DOHH2 (cell line): ENCODE results near the gene AGTPBP1.

Source experiments
- H3F3A ChIP-seq: fragments of 200-600 bp; sonication (generic), shearing (Covaris generic); 2 replicates; pipeline ENCODE4 v1.6.0; 2016; ENCODE audit warnings: antibody characterized with exemption, mild to moderate bottlenecking; ENCODE audit not compliant: control insufficient read depth, insufficient read depth
- H3K27ac ChIP-seq: fragments of 200-600 bp; sonication (generic); 2 replicates; pipeline ENCODE4 v1.5.1; 2014; ENCODE audit warnings: low read depth, mild to moderate bottlenecking, low read length, moderate library complexity
- H3K27me3 ChIP-seq: fragments of 200-600 bp; sonication (generic); 2 replicates; pipeline ENCODE4 v1.6.1; 2014; ENCODE audit warnings: mild to moderate bottlenecking, low read length, mixed read lengths; ENCODE audit not compliant: control insufficient read depth
- H3K36me3 ChIP-seq: fragments of 200-600 bp; sonication (generic); 2 replicates; pipeline ENCODE4 v1.6.1; 2014; ENCODE audit warnings: mild to moderate bottlenecking, low read length, moderate library complexity, mixed read lengths; ENCODE audit not compliant: control insufficient read depth
- H3K4me1 ChIP-seq: fragments of 200-600 bp; sonication (generic); 2 replicates; pipeline ENCODE4 v1.6.1; 2014; ENCODE audit warnings: mild to moderate bottlenecking, low read length, mixed read lengths; ENCODE audit not compliant: control insufficient read depth
- H3K4me2 ChIP-seq: fragments of 200-600 bp; sonication (generic); 2 replicates; pipeline ENCODE4 v1.6.0; 2014; ENCODE audit warnings: mild to moderate bottlenecking, low read length, moderate library complexity
- H3K4me3 ChIP-seq: fragments of 200-600 bp; sonication (generic); 2 replicates; pipeline ENCODE4 v1.5.1; 2014; ENCODE audit warnings: mild to moderate bottlenecking, low read length, mixed read lengths
- H3K79me2 ChIP-seq: fragments of 200-600 bp; sonication (generic); 2 replicates; pipeline ENCODE4 v1.6.1; 2014; ENCODE audit warnings: mild to moderate bottlenecking, low read length, mixed read lengths; ENCODE audit not compliant: control insufficient read depth
- H3K9me2 ChIP-seq: fragments of 200-600 bp; sonication (generic); replicated peaks from 2 replicates; pipeline ENCODE4 v1.6.1; 2014; ENCODE audit warnings: mild to moderate bottlenecking, low read length, mixed read lengths; ENCODE audit not compliant: control insufficient read depth
- H3K9me3 ChIP-seq: fragments of 200-600 bp; sonication (generic); 2 replicates; pipeline ENCODE4 v1.6.1; 2014; ENCODE audit warnings: antibody characterized with exemption, low read length, mixed read lengths; ENCODE audit not compliant: control insufficient read depth, insufficient read depth
- H4K20me1 ChIP-seq: fragments of 200-600 bp; sonication (generic); 2 replicates; pipeline ENCODE4 v1.6.0; 2014; ENCODE audit warnings: low read depth, mild to moderate bottlenecking, antibody characterized with exemption, low read length, moderate library complexity; ENCODE audit not compliant: control insufficient read depth, insufficient read depth
- CTCF ChIP-seq: fragments of 200-600 bp; sonication (generic); IDR thresholded peaks from one replicate; pipeline ENCODE4 v1.5.1; 2014; ENCODE audit warnings: antibody characterized with exemption, mild to moderate bottlenecking, low read depth, low read length; ENCODE audit not compliant: poor library complexity, severe bottlenecking
- EZH2phosphoT487 ChIP-seq: fragments of 200-600 bp; sonication (generic); IDR thresholded peaks from 2 replicates; pipeline ENCODE4 v1.6.1; 2017; ENCODE audit warnings: borderline replicate concordance, mild to moderate bottlenecking, antibody characterized with exemption, low read length, moderate library complexity, mixed read lengths

Gene AGTPBP1

GRCh38 chr9:85510830-85511504, 230.8 kb downstream of the AGTPBP1 start:
- TF ChIP-seq EZH2phosphoT487 (no peak), CTCF (no peak)

GRCh38 chr9:85508616-85509015, 233.1 kb downstream of the AGTPBP1 start:
- H3K9me2 ChIP-seq = no peaks in the 10 kb centered on the region
- no peaks in the 10 kb centered on the region for H3K4me1 ChIP-seq
- no peaks in the 10 kb centered on the region for H3K36me3 ChIP-seq
- H3K4me2 ChIP-seq = no peak overlapping the region
- no peaks in the 10 kb centered on the region for H3F3A ChIP-seq
- H3K4me3 ChIP-seq = no peak overlapping the region
- H3K79me2 ChIP-seq = no peaks in the 10 kb centered on the region
- H3K27me3 ChIP-seq = no peaks in the 10 kb centered on the region
- TF ChIP-seq EZH2phosphoT487 (no peak), CTCF (no peak)
- no peak overlapping the region for H3K27ac ChIP-seq
- no peaks in the 10 kb centered on the region for H3K9me3 ChIP-seq
- H4K20me1 ChIP-seq = no peaks in the 10 kb centered on the region

More at GRCh38 chr9:85510830-85511504, 230.8 kb downstream of the AGTPBP1 start:
- Histone ChIP-seq H3K27me3 (no peaks in the 10 kb centered on the region), H3K4me3 (no peak overlapping the region), H3K4me2 (no peak overlapping the region), H3K4me1 (no peaks in the 10 kb centered on the region), H3K9me2 (no peaks in the 10 kb centered on the region), H3K27ac (no peak overlapping the region), H3K9me3 (no peaks in the 10 kb centered on the region), H3F3A (no peaks in the 10 kb centered on the region), H4K20me1 (no peaks in the 10 kb centered on the region), H3K79me2 (no peaks in the 10 kb centered on the region), H3K36me3 (no peaks in the 10 kb centered on the region)

GRCh38 chr9:85505612-85506011, 236.1 kb downstream of the AGTPBP1 start:
- Histone ChIP-seq H3K4me2 (no peak overlapping the region), H3F3A (no peaks in the 10 kb centered on the region), H3K4me3 (no peak overlapping the region), H4K20me1 (no peaks in the 10 kb centered on the region), H3K27me3 (no peaks in the 10 kb centered on the region), H3K27ac (no peak overlapping the region), H3K4me1 (no peaks in the 10 kb centered on the region), H3K9me3 (no peaks in the 10 kb centered on the region), H3K9me2 (no peaks in the 10 kb centered on the region), H3K36me3 (no peaks in the 10 kb centered on the region), H3K79me2 (no peaks in the 10 kb centered on the region)
- TF ChIP-seq CTCF (no peak), EZH2phosphoT487 (no peak)
